Measurements from ENCODE around the gene CD58.

Gene CD58

GRCh38 chr1:116474921-116475849, 95.6 kb downstream of the CD58 start:
- DNase-seq (ENCODE audit: low read depth in 2 of 2, low spot score in 1 of 2) = no peak

- no peak for DNase-seq (ENCODE audit: low read depth in 2 of 2, low spot score in 1 of 2)
Measured at GRCh38 chr1:116472431-116472961, 98.3 kb downstream of the CD58 start.

DNA sequence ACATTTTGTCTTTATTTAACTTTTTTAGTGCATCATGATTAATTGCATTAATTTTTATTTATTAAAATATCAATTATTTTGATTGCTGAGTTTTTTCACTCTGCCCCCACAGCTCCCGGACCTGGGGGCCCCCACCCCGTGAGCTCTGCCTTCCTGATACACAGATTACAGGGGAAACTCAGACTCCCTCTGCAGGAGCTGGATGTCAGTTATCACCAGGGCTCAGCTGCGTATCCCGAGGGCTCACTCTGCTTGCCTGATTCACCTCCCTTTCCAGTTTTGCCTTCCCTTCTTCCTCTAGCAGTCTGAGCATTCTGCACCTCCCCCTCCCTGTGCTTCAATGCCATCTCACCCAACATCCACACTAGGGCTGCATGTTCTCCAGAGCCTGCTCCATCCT, 99.6 kb downstream of the CD58 start:
- DNase-seq (ENCODE audit: low read depth in 2 of 2, low spot score in 1 of 2) = no peak

DNA sequence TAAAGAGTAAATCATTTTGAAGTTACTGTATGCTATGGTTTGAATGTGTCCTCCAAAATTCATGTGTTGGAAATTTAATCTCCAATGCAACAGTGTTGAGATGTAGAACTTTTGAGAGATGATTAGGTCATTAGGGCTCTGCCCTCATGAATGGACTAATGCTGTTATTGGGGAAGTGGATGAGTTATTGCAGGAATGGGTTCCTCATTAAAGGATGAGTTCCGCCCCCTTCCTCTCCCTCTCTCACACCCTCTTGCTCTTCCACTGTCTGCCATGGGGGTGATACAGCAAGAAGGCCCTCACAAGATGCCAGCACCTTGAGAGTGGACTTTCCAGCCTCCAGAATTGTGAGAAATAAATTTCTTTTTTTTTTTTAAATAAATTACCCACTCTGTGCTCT, 100.2 kb downstream of the CD58 start:
- DNase-seq (ENCODE audit: low read depth in 2 of 2, low spot score in 1 of 2) = no peak

- no peak for DNase-seq (ENCODE audit: low read depth in 2 of 2, low spot score in 1 of 2)
Measured at GRCh38 chr1:116466810-116467557, 103.8 kb downstream of the CD58 start.

GRCh38 chr1:116465845-116466685, 104.8 kb downstream of the CD58 start:
- no peak for DNase-seq (ENCODE audit: low read depth in 2 of 2, low spot score in 1 of 2)

GRCh38 chr1:116465477-116465844, 105.4 kb downstream of the CD58 start:
- DNase-seq (ENCODE audit: low read depth in 2 of 2, low spot score in 1 of 2) = no peak
